ENCODE results near the gene AKT1.
A peak's percentile ranks its signal among the peaks of the same experiment; 100 is the strongest.
"Not testable (repeated sequence)": the region's sequence is repeated elsewhere in the genome, so short reads cannot be mapped to it uniquely, and the experiment has no call there.

The AKT1 gene

GRCh38 chr14:104794993-104795780 lies at the start of gene AKT1:
AKT1 (minus strand) TSS chr14:104795748; CDS start chr14:104792643, 3,105 bp downstream.
- no peak for DNase-seq

- no peak for DNase-seq
Measured at GRCh38 chr14:104845033-104845666, 49.6 kb upstream of the AKT1 start.

- no peak for DNase-seq
Measured at GRCh38 chr14:104844306-104845032, 48.9 kb upstream of the AKT1 start.

- no peak for DNase-seq
Measured at GRCh38 chr14:104843442-104844305, 48.1 kb upstream of the AKT1 start.

GRCh38 chr14:104843006-104843405 lies 47.5 kb upstream of the AKT1 start:
- DNase-seq = no peak

- no peak for DNase-seq
Measured at GRCh38 chr14:104841730-104842129, 46.2 kb upstream of the AKT1 start.

- not testable (repeated sequence) for DNase-seq
Measured at GRCh38 chr14:104836171-104836935, 40.8 kb upstream of the AKT1 start.

- no peak for DNase-seq
Measured at GRCh38 chr14:104830781-104831180, 35.2 kb upstream of the AKT1 start.

- peak; percentile 28 for DNase-seq
Measured at GRCh38 chr14:104827177-104828055, 31.9 kb upstream of the AKT1 start.

GRCh38 chr14:104826861-104827176 lies 31.3 kb upstream of the AKT1 start:
- DNase-seq = no peak

- DNase-seq = peak; percentile 49
Measured at GRCh38 chr14:104826189-104826860, 30.8 kb upstream of the AKT1 start.

GRCh38 chr14:104824353-104824997 lies 28.9 kb upstream of the AKT1 start:
- no peak for DNase-seq

GRCh38 chr14:104822821-104823615 lies 27.5 kb upstream of the AKT1 start:
- no peak for DNase-seq

GRCh38 chr14:104821971-104822608 lies 26.5 kb upstream of the AKT1 start:
- no peak for DNase-seq

- no peak for DNase-seq
Measured at GRCh38 chr14:104821229-104821945, 25.8 kb upstream of the AKT1 start.

GRCh38 chr14:104820669-104821228 lies 25.2 kb upstream of the AKT1 start:
- peak; percentile 20 for DNase-seq

GRCh38 chr14:104819361-104819781 lies 23.8 kb upstream of the AKT1 start:
- no peak for DNase-seq
